Measurements from ENCODE around the gene CCDC9.

DNA sequence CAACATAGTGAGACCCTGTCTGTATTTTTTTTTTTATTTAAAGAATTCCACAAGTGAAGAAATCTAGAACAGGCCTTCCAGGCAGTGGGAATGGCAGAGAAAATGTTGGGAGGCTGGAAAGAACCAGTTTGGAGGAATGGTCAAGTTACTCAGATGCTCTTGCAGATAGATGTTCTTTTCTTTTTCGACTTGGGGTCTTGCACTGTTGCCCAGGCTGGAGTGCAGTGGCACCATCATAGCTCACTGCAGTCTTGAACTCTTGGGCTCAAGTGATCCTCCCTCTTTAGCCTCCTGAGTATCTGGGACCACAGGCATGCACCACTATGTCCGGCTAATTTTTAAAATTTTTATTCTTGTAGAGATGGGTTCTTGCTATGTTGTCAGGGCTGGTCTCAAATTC, 54.0 kb downstream of the CCDC9 start:
- TF ChIP-seq, protein P1, sequence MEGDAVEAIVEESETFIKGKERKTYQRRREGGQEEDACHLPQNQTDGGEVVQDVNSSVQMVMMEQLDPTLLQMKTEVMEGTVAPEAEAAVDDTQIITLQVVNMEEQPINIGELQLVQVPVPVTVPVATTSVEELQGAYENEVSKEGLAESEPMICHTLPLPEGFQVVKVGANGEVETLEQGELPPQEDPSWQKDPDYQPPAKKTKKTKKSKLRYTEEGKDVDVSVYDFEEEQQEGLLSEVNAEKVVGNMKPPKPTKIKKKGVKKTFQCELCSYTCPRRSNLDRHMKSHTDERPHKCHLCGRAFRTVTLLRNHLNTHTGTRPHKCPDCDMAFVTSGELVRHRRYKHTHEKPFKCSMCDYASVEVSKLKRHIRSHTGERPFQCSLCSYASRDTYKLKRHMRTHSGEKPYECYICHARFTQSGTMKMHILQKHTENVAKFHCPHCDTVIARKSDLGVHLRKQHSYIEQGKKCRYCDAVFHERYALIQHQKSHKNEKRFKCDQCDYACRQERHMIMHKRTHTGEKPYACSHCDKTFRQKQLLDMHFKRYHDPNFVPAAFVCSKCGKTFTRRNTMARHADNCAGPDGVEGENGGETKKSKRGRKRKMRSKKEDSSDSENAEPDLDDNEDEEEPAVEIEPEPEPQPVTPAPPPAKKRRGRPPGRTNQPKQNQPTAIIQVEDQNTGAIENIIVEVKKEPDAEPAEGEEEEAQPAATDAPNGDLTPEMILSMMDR (IDR thresholded peaks at IDR 0.05), result no peak
- no peak for TF ChIP-seq POLR2AphosphoS5 (IDR thresholded peaks at IDR 0.05)
- TF ChIP-seq POLR2A (IDR thresholded peaks at IDR 0.05), result no peak
- no peak for TF ChIP-seq EP300 (IDR thresholded peaks at IDR 0.05; ENCODE audit: low read depth)

All from transverse colon (tissue), 4 donors.